MM.1S (cell line): ENCODE measurements around the gene XAGE1B.
"Not testable (repeated sequence)": the region's sequence is repeated elsewhere in the genome, so short reads cannot be mapped to it uniquely, and the experiment has no call there.

Experiments
- EZH2 ChIP-seq: fragments of 300-600 bp; sonication (generic); optimal IDR thresholded peaks from 2 replicates; pipeline ENCODE3; 2017; ENCODE audit warnings: low read depth, mild to moderate bottlenecking, antibody characterized with exemption, low read length, mixed read lengths
- EZH2phosphoT487 ChIP-seq: fragments of 300-600 bp; sonication (generic); IDR thresholded peaks from 2 replicates; pipeline ENCODE4 v1.6.1; 2018; ENCODE audit warnings: antibody characterized with exemption, low read length
- TF ChIP-seq, protein P1 (sequence below): fragments of 300-600 bp; sonication (generic); IDR thresholded peaks from 2 replicates; pipeline ENCODE4 v1.5.1; 2016; ENCODE audit warnings: antibody characterized with exemption, low read length, mixed read lengths

DNA sequence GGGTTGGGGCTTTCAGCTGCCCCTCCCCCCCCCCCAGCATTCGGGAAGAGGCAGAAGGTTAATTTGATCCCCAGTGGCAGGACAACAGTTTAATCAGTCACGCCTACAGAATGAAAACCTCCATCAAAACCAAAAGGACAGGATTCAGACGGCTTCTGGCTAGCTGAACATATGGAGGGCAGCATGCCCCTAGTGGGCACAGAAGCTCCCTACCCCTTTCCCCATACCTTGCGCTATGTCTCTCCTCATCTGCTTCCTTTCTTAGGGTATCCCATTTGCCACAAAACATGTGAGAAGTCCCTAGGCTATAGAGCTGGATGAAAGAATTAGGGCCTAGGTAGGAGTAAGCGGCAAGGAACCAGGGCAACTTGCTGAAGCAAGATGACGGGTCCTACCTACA lies 15.5 kb downstream of the XAGE1B start:
- TF ChIP-seq, protein P1, sequence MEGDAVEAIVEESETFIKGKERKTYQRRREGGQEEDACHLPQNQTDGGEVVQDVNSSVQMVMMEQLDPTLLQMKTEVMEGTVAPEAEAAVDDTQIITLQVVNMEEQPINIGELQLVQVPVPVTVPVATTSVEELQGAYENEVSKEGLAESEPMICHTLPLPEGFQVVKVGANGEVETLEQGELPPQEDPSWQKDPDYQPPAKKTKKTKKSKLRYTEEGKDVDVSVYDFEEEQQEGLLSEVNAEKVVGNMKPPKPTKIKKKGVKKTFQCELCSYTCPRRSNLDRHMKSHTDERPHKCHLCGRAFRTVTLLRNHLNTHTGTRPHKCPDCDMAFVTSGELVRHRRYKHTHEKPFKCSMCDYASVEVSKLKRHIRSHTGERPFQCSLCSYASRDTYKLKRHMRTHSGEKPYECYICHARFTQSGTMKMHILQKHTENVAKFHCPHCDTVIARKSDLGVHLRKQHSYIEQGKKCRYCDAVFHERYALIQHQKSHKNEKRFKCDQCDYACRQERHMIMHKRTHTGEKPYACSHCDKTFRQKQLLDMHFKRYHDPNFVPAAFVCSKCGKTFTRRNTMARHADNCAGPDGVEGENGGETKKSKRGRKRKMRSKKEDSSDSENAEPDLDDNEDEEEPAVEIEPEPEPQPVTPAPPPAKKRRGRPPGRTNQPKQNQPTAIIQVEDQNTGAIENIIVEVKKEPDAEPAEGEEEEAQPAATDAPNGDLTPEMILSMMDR, result not testable (repeated sequence)
- TF ChIP-seq EZH2, EZH2phosphoT487: not testable (repeated sequence)
